Stimulated activated CD8-positive, alpha-beta memory T cell treated with anti-CD3 and anti-CD28 coated beads, Interleukin-12 subunit alpha, Interleukin-12 subunit beta, amount 100 ng/mL, for 24 hours (primary cell): ENCODE data around the gene IRF2BPL.
A peak's percentile ranks its signal among the peaks of the same experiment; 100 is the strongest.

Experiments
- DNase-seq: peaks from one replicate; pipeline ENCODE4 v3.0.0-alpha.2; 2020; ENCODE audit errors: extremely low read depth

Gene IRF2BPL

DNA sequence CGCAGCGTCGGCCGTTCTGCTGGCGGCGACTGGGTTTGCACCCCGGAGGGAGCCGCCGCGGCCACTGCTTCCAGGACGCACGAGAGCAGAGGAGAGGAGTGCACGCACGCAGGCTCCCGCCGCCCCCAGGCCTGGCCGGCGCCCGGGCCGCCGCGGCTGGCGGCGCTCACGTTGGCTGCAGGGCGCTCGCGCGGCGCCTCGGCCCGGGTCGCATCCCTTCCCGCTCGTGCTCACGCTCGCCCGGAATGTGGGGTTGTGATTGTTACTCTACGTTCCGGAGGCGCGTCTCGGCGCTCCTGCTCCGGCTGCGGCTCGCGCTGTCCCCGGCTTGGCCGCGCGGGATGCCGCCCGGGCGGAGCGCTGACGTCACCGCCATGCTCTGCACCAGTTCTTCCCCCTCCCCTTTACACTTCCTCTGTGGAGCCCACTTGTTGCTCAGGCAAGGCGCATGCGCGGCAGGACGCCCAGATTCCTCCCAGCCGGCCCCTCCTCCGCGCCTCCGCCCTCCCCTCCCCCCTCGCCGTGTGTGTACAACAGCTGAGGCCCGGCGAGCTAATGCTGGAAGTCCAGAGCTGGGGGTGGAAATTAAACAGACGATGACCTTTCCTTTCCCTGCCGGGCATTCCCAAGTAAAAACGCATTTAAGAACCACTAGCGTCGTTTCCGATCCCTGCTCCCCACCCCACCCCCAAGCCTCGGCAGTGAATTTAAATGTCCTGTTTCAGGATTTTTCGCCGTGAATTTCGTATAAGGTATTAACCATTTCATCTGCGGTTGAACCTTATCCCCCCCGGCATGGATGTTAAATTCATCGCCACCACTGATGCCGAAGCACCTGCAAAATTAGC is at the start of gene IRF2BPL:
IRF2BPL (minus strand) TSS at position 325 of the 848 bp plus-strand sequence. CDS start 916 bp downstream, outside the sequence.
- DNase-seq: peak; percentile 86

DNA sequence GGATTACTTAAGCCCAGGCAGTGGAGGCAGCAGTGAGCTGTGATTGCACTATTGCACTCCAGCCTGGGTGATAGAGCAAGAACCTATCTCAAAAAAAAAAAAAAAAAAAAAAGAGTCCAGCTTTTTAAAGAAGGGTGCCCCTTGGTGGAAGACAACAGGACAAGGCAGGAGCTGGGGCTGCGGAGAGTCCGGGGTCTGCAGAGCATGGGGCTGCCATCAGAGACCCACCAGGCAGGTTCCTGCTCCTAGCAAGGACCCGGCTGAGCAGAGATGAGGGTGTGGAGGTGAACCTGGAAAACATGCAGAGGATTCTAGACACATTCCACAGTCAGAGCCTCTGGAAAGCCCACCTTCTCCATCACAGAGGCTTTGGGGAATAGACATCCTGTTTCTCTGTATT is 48.5 kb upstream of the IRF2BPL start:
- DNase-seq: no peak

DNA sequence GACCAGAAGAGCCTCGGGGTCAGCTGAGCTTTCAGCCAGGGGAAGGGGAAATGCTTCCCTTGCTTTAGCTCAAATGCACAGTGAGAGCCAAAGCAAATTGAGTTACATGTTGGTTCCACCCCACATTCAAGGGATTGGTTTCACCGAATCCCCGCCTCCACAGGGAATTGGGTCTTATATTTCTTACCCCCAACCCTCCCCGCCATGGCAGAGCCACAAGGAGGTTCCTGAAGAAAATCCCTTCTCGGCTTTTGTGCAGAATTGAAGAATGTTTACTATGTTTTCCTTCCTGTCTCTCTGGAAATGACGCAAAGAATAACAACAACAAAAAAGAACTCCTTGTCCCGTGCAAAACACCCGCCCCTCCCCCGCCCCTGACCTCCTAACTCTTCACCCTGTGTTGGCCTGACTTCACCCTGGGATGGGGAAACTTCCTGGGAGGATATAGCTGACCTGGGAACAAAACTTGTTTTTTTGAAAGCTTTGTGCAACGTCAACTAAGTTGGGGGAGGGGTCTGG is 47.7 kb upstream of the IRF2BPL start:
- DNase-seq: no peak

DNA sequence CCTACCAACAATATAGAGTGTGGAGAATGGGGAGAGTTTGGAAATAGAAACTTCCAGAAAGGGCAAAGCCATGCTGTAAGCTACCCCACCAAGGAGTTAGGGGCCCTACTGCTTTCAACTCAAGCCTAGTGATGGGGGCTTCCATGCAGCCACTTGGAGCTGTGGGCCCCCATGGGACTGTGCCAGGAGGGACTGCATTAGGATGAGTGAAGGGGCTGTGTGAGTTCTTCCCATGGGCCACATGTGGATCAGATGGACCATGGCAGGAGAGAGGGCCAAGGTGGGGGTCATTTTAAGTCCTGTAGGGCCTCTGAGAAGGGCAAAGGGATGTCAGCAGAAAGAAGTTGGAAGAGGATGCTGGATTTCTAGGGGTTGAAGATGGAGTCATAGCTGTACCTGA is 46.5 kb upstream of the IRF2BPL start:
- DNase-seq: no peak

DNA sequence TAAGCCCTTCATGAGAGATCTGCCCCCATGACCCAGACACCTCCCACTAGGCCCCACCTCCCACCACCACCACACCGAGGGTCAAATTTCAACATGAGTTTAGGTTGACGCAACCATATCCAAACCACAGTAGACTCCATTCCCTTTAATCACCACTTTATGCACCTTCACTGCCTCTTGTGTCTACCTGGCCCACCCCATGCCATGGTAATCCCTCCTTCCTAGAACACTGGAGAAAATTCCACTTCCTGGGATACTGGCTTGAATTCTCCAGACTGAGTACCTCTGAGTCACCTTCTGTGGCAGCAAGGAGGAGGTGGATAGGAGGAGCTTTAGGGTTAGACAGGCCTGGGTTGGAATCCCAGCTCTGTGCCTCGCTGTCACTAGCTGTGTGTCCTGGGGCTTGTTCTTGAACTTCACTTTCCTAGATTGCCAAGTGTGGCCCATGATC is 43.5 kb upstream of the IRF2BPL start:
- DNase-seq: no peak

DNA sequence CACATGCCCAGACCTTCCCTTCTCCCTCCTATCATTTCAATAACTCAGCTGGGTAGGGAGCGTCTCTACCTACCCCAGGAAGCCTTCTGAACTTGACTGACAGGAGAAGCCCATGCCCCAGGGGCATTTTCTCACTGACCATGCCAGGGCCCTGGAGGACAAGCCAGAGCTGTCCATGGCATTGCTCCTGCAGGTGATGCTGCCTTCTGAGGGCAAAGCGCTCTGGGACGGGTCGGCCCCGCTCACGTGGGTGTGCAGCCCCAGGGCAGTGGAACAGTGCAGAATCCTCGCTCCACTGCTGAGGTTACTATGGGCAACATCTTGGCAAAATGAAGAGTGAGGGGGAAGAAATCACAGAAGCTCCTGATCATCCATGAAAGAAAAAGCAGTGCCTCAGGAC is 41.0 kb upstream of the IRF2BPL start:
- no peak for DNase-seq

DNA sequence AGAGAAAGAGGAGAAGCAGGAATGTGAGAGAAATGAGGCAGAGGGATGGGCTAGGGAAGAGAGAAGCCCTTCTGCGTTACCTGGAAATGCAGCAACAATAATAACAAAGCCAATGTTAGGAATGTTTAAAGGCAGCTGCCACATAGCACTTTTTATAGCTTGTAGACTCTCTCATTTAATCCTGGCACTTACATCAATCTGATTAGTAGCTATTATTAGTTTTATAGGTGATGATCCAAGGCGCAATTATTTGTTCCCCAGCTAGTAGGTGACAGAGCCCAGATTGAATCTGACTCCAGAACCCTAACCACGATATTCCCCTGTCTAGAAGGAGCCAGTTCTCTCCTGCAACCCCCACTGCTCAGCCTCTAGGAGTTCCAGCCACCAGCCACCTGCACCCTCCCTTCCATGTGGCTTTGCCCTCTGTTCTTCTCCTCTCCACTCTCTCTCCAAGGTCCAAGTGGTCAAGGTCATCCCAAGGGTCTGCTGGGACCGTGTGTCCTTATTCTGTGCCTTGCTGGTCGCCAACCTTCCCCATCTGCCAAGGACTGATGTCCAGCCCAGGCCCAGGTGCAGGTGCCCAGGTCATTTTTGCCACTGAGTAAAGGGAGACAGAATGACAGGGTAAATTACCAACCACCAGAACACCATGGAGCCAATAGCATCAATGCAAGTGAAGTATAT is 40.2 kb upstream of the IRF2BPL start:
- no peak for DNase-seq

DNA sequence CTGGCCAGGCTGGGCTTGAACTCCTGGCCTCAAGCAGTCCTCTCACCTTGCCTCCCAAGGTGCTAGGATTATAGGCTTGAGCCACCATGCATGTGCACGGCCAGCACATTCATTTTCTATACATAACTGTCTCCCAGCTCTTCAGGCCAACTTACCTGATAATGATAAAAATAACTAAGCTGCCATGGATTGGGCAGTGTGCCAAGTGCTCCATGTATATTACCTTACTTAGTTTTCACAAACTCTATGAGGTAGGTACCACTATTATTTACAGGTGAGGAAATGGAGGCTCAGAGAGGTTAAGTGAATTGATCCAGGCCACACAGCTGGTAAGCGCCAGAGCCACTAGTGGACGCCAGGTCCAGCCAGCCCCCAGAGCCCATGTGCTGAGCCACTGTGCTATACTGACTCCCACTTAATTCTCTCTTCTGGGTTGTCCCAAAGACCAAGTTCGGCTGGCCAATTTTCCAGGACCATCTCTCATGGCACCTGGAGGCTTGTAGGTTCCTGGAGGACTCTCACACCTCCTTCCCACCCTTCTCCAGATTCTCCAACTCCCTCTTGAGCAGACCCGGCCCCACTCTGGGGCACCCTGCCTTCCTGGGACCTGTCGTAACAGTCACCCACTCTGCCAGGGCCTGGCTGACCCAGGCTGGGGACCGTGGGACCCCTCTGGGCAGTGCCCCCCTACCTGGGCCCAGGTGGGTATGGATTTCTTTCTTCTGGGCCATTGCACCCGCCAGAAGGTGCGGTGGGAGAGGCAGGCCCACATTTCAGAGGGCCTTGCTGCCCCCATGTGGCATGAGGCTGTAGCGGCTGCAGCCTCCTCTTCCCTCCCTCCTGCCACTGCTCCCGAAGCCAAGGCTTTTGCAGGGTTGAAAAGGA is 39.4 kb upstream of the IRF2BPL start:
- no peak for DNase-seq

DNA sequence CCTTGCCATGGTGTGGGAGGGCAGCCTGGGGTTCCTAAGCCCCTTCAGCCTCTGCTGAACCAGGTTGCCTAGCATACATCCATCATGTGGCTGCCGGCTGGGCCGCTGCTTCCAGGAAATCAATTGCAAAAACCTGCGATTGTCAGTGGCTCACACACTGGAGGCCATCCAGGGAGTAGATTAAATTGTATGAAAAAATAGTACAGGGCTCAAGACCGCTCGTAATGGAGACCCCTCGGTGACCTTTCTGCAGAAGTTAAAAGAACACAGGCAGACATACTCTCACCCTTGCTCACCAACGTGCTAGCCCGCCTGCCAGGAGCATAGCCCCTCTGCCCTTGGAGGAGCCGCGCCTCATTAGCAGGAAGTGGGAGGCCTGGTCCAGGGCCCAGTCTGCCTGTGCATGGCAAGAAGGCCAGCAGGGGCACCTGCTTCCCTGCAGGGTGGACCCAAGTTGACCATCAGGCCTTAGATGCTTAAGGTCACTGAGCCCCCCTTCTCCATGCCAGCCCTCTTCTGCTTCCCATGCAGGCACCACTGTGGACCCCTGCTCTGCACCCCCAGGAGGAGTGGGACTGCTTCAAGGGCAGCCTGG is 38.2 kb upstream of the IRF2BPL start:
- DNase-seq: no peak

DNA sequence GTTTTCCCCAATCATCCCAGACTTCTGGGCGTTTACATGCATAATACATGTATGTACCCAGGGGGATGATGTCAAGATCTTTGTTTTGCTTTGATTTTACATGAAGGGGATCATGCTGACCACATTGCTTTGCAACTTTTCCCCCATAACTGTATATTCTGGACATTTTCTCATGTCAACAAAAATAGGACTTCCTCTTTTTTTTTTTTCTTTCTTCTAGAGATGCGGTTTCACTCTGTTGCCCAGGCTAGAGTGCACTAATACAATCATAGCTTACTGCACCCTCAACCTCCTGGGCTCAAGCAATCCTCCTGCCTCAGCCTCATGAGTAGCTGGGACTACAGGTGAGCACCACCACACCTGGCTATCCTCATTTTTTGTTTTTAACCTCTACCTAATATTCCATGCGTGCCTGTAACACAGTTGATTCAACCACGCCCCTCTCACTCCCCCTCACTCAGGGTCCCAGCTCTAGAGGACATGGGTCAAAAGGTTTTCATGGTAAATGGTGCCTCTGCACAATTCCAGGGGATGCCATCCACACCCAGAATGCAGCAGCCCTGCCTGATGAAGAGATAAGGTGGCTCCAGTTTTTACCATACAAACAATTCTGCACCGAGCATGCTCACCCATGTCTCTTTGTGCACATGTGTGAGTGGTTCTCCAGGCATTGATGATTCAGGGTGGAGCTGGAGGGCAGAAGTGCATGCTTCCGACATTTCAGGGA is 37.5 kb upstream of the IRF2BPL start:
- no peak for DNase-seq

DNA sequence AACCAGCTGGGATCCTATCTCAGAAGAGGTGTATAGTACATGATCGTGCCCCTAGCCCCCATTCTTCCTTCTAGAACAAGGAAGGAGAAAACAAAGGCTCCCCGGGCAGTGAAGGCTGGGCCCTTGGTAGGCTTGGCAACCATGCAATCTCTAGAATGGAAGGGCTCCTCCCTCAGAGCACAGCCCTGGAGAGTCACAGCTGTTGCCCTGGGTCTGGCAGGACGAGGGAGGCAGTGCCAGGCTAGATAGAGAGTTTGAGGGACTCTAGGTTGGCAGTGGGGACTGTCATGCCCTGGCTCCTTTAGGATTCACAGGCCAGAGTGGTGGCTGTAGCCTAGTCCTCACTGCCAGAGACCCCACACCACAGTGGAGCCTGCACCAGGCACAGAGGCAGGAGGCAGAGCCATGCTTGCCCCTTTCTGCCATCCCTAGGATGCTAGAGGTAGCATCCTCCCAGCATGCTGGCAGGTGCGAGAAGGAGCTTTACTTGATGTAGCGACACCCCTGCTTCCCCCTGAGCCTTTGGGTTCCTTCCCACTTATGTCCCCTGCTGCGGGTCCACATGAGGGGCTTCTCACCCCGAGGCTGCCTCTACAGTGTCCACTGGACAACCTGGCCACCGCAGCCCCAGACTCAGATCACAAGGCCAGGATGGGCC is 36.1 kb upstream of the IRF2BPL start:
- no peak for DNase-seq

DNA sequence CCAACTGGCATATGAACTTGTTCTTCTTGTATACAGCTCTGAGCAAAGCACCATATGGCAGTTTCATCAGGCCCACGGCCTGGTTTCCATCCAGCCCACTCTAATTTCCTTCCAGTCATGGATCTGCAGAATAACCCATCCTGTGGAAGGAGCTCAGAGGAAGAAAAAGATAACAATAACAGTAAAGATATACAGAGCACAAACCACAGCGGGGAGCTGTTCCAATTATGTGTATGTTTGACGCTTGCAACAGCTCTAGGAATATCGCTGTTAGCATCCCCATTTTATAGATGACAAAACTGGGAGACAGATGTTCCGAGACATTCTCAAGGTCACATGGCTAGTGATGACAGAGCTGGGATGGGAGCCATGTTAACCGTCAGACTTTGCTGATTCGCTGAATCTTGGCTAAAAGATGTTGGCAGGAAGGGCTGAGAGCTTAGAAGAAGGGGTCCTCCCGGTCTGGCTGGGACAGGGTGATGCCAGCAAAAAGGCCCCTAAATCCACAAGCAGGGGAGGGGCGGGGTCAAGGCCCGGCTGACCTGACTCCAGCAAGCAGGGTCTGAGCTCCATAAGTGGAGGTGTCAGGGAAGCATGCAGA is 35.2 kb upstream of the IRF2BPL start:
- DNase-seq: no peak

DNA sequence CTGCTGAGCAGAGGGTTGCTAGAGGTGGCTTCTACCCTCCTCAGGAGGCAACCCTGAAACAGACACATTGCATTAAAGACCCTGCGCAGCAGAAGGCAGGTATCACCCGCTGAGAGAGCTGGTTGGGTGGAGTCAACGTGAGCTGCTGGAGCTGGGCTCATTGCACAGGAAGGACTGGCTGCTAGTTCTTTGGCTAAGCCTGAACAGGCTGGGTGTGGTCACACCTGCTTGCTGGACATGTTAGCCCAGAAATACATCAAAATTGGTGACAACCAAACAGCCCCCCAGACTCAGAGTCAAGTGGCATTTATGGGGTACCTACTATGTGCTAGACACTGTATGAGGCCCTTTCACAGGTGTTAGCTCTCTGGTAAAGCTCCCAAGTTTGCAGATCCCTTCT is 33.8 kb upstream of the IRF2BPL start:
- DNase-seq: no peak

DNA sequence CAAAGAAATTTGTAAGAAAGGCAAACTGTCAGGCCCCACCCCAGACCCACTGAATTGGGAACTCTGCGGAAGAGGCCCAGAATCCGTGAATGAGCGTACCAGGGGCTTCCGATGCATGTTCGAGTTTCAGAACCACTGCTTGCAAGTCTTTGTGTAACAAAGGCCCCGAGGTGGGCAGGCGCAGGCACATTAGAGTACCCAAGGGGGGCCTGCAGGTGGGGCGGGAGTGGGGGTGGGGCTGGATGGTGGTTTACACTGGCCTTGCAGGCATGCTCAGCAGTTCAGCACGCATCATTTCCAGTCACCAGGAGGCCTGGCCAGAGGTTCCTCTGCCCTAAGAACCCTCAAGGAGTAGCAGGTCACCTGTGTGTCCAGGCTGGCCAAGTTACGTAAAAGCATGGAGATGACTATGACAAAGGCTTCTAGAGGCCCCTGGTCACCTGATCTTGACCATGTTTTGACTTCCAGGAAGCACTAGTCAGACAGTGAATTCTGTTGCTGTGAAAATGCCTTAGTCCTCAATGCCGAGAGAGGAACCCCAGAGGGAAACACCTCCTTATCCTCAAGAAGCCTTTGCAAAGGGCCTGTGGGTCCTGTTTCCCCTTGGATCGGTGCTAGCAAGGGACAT is 33.2 kb upstream of the IRF2BPL start:
- no peak for DNase-seq

DNA sequence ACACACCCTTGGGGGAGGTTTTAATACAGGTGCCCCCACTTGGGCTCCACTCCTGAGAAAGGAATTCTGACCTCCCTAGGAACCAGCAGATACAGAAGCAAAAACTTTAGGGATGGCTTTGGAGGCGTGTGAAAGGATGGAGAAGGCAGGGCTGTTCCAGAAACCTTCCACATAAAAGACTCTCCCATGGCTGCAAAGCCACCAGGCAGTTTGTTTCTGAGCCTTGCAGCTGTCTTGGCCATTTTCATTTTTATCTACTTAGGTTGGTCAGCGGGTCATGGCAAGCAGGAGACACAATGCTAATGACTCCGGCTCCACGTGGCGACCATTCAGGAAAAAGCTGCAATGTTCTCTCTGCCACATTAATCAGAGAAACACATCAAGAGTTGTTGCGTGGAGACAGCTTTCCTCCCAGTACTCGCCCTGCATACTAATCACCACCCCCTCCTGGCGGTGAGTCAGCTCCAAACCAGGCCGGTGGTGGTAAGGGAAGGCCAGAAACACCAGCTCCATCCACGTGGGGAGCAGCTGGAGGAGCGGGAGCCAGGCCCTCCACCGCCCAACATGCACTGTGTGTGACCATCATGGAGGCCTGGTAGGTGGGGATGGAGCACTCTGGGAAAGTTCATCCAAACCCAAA is 30.9 kb upstream of the IRF2BPL start:
- no peak for DNase-seq

DNA sequence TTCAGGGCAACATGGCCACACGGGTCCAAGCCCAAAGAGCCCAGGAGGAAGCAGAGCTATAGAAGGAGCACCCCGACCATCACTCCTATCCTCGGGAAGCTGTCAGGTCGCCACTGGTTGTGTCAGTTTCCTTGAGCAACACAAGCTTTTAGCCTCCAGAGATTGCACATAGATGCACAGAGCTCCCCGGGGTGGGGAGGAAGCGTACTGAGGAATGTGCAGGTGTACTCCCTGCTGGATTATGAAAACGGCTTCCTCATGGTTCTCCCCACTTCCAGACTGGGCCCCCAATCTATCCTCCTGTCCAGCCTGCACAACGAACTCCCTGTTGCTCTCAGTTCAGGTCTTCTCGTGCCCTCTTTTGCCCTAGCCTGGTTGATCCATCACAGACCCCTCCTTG is 30.3 kb upstream of the IRF2BPL start:
- no peak for DNase-seq

DNA sequence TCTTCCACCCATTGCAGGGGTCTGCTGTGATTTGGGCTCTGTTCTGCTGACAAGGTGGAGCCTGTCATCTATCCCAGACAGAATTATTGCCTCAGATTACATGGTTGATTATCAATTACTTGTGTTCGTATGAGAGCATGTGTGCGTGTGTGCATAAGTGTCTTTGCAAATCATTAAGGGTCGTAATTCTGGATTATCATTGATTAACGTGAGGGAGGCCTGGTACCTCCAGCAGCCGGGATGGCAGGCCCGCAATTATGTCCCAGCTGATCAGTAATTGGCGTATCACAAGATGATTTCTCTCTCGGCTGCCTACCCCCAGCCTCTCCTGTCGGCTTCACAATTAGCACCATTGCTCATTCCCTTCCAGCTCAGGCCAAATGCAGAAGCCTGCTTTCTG is 29.6 kb upstream of the IRF2BPL start:
- DNase-seq: no peak

DNA sequence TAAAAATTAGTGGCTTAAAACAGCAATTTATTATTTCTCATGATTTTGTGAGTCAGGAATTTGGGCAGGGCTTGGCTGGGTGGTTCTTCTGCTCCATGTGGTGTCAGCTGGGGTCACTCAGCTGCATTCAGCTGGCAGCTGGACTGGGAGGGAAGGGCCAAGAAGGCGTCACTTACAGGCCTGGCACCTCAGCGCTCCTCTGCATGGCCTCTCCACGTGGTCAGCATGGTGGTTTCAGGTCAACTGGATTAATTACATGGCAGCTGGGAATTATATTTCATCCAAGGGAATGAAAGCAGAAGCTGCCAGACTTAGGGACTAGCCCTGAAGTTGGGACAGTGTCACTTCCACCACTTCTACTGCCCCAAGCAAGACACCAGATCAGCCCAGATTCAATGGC is 27.5 kb upstream of the IRF2BPL start:
- DNase-seq: no peak

DNA sequence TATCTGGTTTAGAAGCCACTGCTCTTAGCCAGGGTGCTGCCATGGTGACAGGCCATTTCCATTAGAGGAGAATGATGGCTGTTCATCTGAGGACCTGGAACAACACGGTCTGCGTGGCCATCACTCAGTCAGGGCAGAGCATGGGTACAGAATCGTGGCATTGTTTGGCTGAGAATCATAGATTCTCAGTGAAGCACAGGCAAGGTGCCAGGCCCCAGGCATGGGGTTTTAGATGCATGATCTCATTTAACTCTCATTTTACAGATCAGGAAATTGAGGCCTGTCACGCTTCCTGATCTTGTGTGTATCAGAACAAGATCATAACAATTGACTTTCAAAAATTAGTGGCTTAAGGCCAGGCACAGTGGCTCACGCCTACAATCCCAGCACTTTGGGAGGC is 26.8 kb upstream of the IRF2BPL start:
- DNase-seq: no peak
